Stomach (tissue), 9 donors: Measurements from ENCODE around the gene TSSK2. TPM values are rescaled to one million over a fixed set of nuclear protein-coding genes. Genes with fewer than 3 reads are reported as not detected.
A peak's percentile ranks its signal among the peaks of the same experiment; 100 is the strongest.

ENCODE experiments used
- DNase-seq, 2 donors: peaks; one replicate each; pipeline versions ENCODE4 v3.0.0 to v3.0.0-alpha.2; 2013 to 2019
- H3K27ac ChIP-seq, 5 donors: fragments of 200-600 bp in 4 of 5; sonication (generic) in 4 of 5; one replicate each; pipeline ENCODE4 v1.5.1; 2013 to 2019; ENCODE audit warnings: mild to moderate bottlenecking in 1 of 5, moderate library complexity in 1 of 5
- H3K27me3 ChIP-seq, 3 donors: fragments of 200-600 bp; sonication (generic); one replicate each; pipeline ENCODE4 v1.5.1; 2017 to 2019; ENCODE audit warnings: mixed run types in 1 of 3
- H3K36me3 ChIP-seq, 4 donors: fragments of 200-600 bp; sonication (generic); 1 replicate in 3 of 4; 2 replicates in 1 of 4; pipeline ENCODE4 v1.5.1; 2016 to 2019
- H3K4me1 ChIP-seq, 4 donors: fragments of 200-600 bp; sonication (generic); one replicate each; pipeline ENCODE4 v1.5.1; 2016 to 2019
- H3K4me3 ChIP-seq, 4 donors: fragments of 200-600 bp; sonication (generic) in 3 of 4; one replicate each; pipeline ENCODE4 v1.5.1; 2016 to 2019; ENCODE audit warnings: mild to moderate bottlenecking in 1 of 4
- H3K9me3 ChIP-seq, 4 donors: fragments of 200-600 bp; sonication (generic); one replicate each; pipeline ENCODE4 v1.5.1; 2016 to 2019
- CTCF ChIP-seq, 7 experiments: fragments of 450-650 bp in 4 of 7; fragments of 200-600 bp in 3 of 7; sonication (generic) in 3 of 7; IDR thresholded peaks; one replicate each; pipeline ENCODE4 v1.5.1; 2016 to 2019; ENCODE audit warnings: antibody characterized with exemption in 7 of 7, control low read depth in 2 of 7, mild to moderate bottlenecking in 1 of 7
- EP300 ChIP-seq: sonication (generic); formaldehyde crosslinking; IDR thresholded peaks from one replicate; pipeline ENCODE4 v1.6.1; 2017; ENCODE audit warnings: antibody characterized with exemption
- POLR2A ChIP-seq, 4 donors: fragments of 450-650 bp; IDR thresholded peaks; one replicate each; pipeline ENCODE4 v1.6.1; 2016; ENCODE audit warnings: antibody characterized with exemption in 4 of 4, control low read depth in 2 of 4, mild to moderate bottlenecking in 1 of 4, moderate library complexity in 1 of 4
- POLR2AphosphoS5 ChIP-seq, 3 donors: sonication (generic); formaldehyde crosslinking; IDR thresholded peaks; one replicate each; pipeline ENCODE4 v1.6.1; 2016; ENCODE audit warnings: antibody characterized with exemption in 3 of 3
- WGBS, 5 donors: extraction: QIAGEN DNeasy Blood & Tissue Kit in 3 of 5; methylation state at CpG; one replicate each; pipeline versions ENCODE4 v1.1.5 to v1.1.7; 2013 to 2018; 5-methylcytosine and 5-hydroxymethylcytosine counted together
- intact Hi-C: fragments of 100-400 bp; cut with DNase I; formaldehyde crosslinking; loops from one replicate; pipeline ENCODE4 v1.15.1; 2023; ENCODE audit warnings: low total_unique reads
- polyA plus RNA-seq, 3 donors: library from polyadenylated mRNA; stranded (reverse); fragments of 200-250 nt; gene quantifications; one replicate each; pipeline ENCODE4 v1.2.3, GENCODE V29; 2013
- total RNA-seq, 5 donors: library from RNA; depleted of rRNA; stranded (reverse); fragments of >200 nt; gene quantifications; one replicate each; pipeline versions ENCODE4 v1.1.0 to v1.2.3, GENCODE V29; 2014 to 2016
- donor health status: healthy with polysubstance abuse.
- donor health status: Bipolar disorder and iron deficiency.
- donor health status: healthy.

TSSK2 gene
- total and polyA plus RNA-seq, 8 donors, result 0.08 TPM; not detected in 7

- no peak overlapping the region for H3K4me3 ChIP-seq
- no peaks in the 10 kb centered on the region for H3K27me3 ChIP-seq
- WGBS, 5 donors, result 68 to 78% (median 74%) methylated on average over 11 to 21 of the region's 21 CpGs
- intact Hi-C loops, result no loop called here
- H3K9me3 ChIP-seq, result no peaks in the 10 kb centered on the region
- DNase-seq, result no peak
- H3K36me3 ChIP-seq, result peaks cover 0 to 4% (median 2%) of the 10 kb centered on the region in 4 donors
- peaks cover 61 to 78% (median 76%) of the 10 kb centered on the region in 4 donors for H3K4me1 ChIP-seq
- TF ChIP-seq POLR2A (IDR thresholded peaks at IDR 0.05), result no peak
- no peak for TF ChIP-seq EP300
- no peak for TF ChIP-seq POLR2AphosphoS5 (IDR thresholded peaks at IDR 0.05)
- no peak for TF ChIP-seq CTCF (IDR thresholded peaks at IDR 0.05)
- H3K27ac ChIP-seq, result peak overlapping the region in 1 of 5 donors; percentile 8
Measured at GRCh38 chr22:19175602-19176174, 44.6 kb downstream of the TSSK2 start.

- Histone ChIP-seq H3K9me3 (no peaks in the 10 kb centered on the region), H3K4me1 (peaks cover 58 to 73% (median 71%) of the 10 kb centered on the region in 4 donors), H3K27ac (peak overlapping the region in 1 of 5 donors; percentile 8), H3K27me3 (no peaks in the 10 kb centered on the region), H3K36me3 (peaks cover 0 to 4% (median 2%) of the 10 kb centered on the region in 4 donors), H3K4me3 (no peak overlapping the region)
- no peak for DNase-seq
- WGBS, 5 donors, result 61 to 76% (median 63%) methylated on average over 10 to 12 of the region's 12 CpGs
- TF ChIP-seq CTCF (IDR thresholded peaks at IDR 0.05), result no peak
- no peak for TF ChIP-seq POLR2A (IDR thresholded peaks at IDR 0.05)
- no peak for TF ChIP-seq EP300
- no peak for TF ChIP-seq POLR2AphosphoS5 (IDR thresholded peaks at IDR 0.05)
- intact Hi-C loops, result no loop called here
Measured at GRCh38 chr22:19176175-19176643, 45.1 kb downstream of the TSSK2 start.

- no peaks in the 10 kb centered on the region for H3K9me3 ChIP-seq
- H3K4me1 ChIP-seq, result peaks cover 58 to 73% (median 71%) of the 10 kb centered on the region in 4 donors
- no peak overlapping the region for H3K4me3 ChIP-seq
- H3K36me3 ChIP-seq, result peaks cover 0 to 4% (median 2%) of the 10 kb centered on the region in 4 donors
- H3K27ac ChIP-seq, result no peak overlapping the region
- intact Hi-C loops, result no loop called here
- no peak for TF ChIP-seq POLR2A (IDR thresholded peaks at IDR 0.05)
- no peak for DNase-seq
- no peaks in the 10 kb centered on the region for H3K27me3 ChIP-seq
- 72 to 85% (median 75%) methylated on average over 7 to 12 of the region's 12 CpGs for WGBS, 5 donors
Measured at GRCh38 chr22:19176732-19177131, 45.6 kb downstream of the TSSK2 start.

- peak overlapping the region; percentile 91 to 96 (median 94) for H3K4me3 ChIP-seq
- no peaks in the 10 kb centered on the region for H3K27me3 ChIP-seq
- no peaks in the 10 kb centered on the region for H3K9me3 ChIP-seq
- TF ChIP-seq CTCF (IDR thresholded peaks at IDR 0.05), result no peak
- no peak for TF ChIP-seq EP300
- no peak for TF ChIP-seq POLR2A (IDR thresholded peaks at IDR 0.05)
- no peak for TF ChIP-seq POLR2AphosphoS5 (IDR thresholded peaks at IDR 0.05)
- H3K27ac ChIP-seq, result peak overlapping the region; percentile 92 to 98 (median 94)
- intact Hi-C loops, result no loop called here
- DNase-seq, result no peak
- 16 to 55% (median 25%) methylated on average over 15 to 55 of the region's 55 CpGs for WGBS, 5 donors
- H3K4me1 ChIP-seq, result peaks cover 54 to 68% (median 64%) of the 10 kb centered on the region in 4 donors
- peaks cover 0 to 4% (median 2%) of the 10 kb centered on the region in 4 donors for H3K36me3 ChIP-seq
Measured at GRCh38 chr22:19177164-19178064, 46.3 kb downstream of the TSSK2 start.
